Measurements from ENCODE around the gene DNLZ.
"Not testable (repeated sequence)": the region's sequence is repeated elsewhere in the genome, so short reads cannot be mapped to it uniquely, and the experiment has no call there.

DNLZ gene

GRCh38 chr9:136328622-136329041 lies 34.9 kb downstream of the DNLZ start:
- no peak for DNase-seq

- no peak for DNase-seq
These were observed 35.4 kb downstream of the DNLZ start for GRCh38 chr9:136328011-136328621.

- DNase-seq: no peak
These were observed 36.1 kb downstream of the DNLZ start, which contains the start of gene GPSM1 for GRCh38 chr9:136327304-136327974. GPSM1 (plus strand) TSS chr9:136327539; CDS start chr9:136327696, 157 bp downstream.

- DNase-seq: no peak
These were observed 36.7 kb downstream of the DNLZ start for GRCh38 chr9:136326761-136327303.

GRCh38 chr9:136326061-136326760 lies 37.3 kb downstream of the DNLZ start:
- no peak for DNase-seq

GRCh38 chr9:136325358-136325757 lies 38.2 kb downstream of the DNLZ start:
- DNase-seq: no peak

- no peak for DNase-seq
These were observed 38.8 kb downstream of the DNLZ start for GRCh38 chr9:136324501-136325300.

GRCh38 chr9:136323371-136323789 lies 40.2 kb downstream of the DNLZ start:
- DNase-seq: no peak

- DNase-seq: no peak
These were observed 40.7 kb downstream of the DNLZ start for GRCh38 chr9:136322756-136323330.

GRCh38 chr9:136321561-136321960 lies 42.0 kb downstream of the DNLZ start:
- DNase-seq: no peak

GRCh38 chr9:136320972-136321371 lies 42.6 kb downstream of the DNLZ start:
- DNase-seq: not testable (repeated sequence)

- not testable (repeated sequence) for DNase-seq
These were observed 43.6 kb downstream of the DNLZ start for GRCh38 chr9:136319955-136320354.

- not testable (repeated sequence) for DNase-seq
These were observed 44.3 kb downstream of the DNLZ start for GRCh38 chr9:136319244-136319643.

- DNase-seq: no peak
These were observed 44.7 kb downstream of the DNLZ start for GRCh38 chr9:136318776-136319241.

GRCh38 chr9:136318111-136318775 lies 45.3 kb downstream of the DNLZ start:
- no peak for DNase-seq

GRCh38 chr9:136317695-136318094 lies 45.8 kb downstream of the DNLZ start:
- DNase-seq: no peak

GRCh38 chr9:136316896-136317676 lies 46.5 kb downstream of the DNLZ start:
- DNase-seq: no peak

GRCh38 chr9:136316271-136316751 lies 47.2 kb downstream of the DNLZ start:
- DNase-seq: no peak

GRCh38 chr9:136314944-136315343 lies 48.6 kb downstream of the DNLZ start:
- DNase-seq: no peak

GRCh38 chr9:136314056-136314416 lies 49.5 kb downstream of the DNLZ start:
- DNase-seq: no peak

Measured in NCI-H187 (cell line).